ENCODE data around the gene B4GAT1. TPM values are rescaled to one million over a fixed set of nuclear protein-coding genes. Genes with fewer than 3 reads are reported as not detected.

Gene B4GAT1
- total and polyA plus RNA-seq, 9 of the 15 experiments (the other 6 are each of a cell fraction or from before 2014, with no cell fraction given), result 0.86 to 9.5 (median 3.8) TPM

- no peak for TF ChIP-seq HDAC6 (IDR thresholded peaks at IDR 0.05; ENCODE audit: low read depth, low read length)
- TF ChIP-seq NR3C1 (CRISPR knock-in tag; IDR thresholded peaks at IDR 0.05), result no peak
- peak; percentile 84 for TF ChIP-seq PHF21A (IDR thresholded peaks at IDR 0.05; ENCODE audit: borderline replicate concordance, low read depth)
- no peak for TF ChIP-seq RNF219 (CRISPR knock-in tag; IDR thresholded peaks at IDR 0.05)
- 0 out of 2 replicates have a peak, but pooled peaks have one; percentile 16 for TF ChIP-seq ZKSCAN1 (IDR thresholded peaks at IDR 0.05; ENCODE audit: low read depth, low read length)
- no peak for TF ChIP-seq NFXL1 (CRISPR knock-in tag; IDR thresholded peaks at IDR 0.05)
- no peak for TF ChIP-seq ZBTB43 (CRISPR knock-in tag; IDR thresholded peaks at IDR 0.05)
- no peak for TF ChIP-seq NCOA6 (IDR thresholded peaks at IDR 0.05)
- no peak for TF ChIP-seq NR1H2 (CRISPR knock-in tag; IDR thresholded peaks at IDR 0.05)
- no peak for TF ChIP-seq ZNF583 (CRISPR knock-in tag; IDR thresholded peaks at IDR 0.05)
- TF ChIP-seq TFAM (CRISPR knock-in tag; conservative IDR thresholded peaks at IDR 0.05), result no peak
- no peak for TF ChIP-seq ZNF311 (CRISPR knock-in tag; IDR thresholded peaks at IDR 0.05)
- TF ChIP-seq BMI1 (IDR thresholded peaks at IDR 0.05; ENCODE audit: low read length), result no peak
- TF ChIP-seq, protein P1, sequence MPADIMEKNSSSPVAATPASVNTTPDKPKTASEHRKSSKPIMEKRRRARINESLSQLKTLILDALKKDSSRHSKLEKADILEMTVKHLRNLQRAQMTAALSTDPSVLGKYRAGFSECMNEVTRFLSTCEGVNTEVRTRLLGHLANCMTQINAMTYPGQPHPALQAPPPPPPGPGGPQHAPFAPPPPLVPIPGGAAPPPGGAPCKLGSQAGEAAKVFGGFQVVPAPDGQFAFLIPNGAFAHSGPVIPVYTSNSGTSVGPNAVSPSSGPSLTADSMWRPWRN (IDR thresholded peaks at IDR 0.05; ENCODE audit: low read depth), result no peak
These were observed at the start of gene B4GAT1 (continued) for GRCh38 chr11:66347425-66348276.
